MCF 10A (cell line): ENCODE data around the gene IFNL4. TPM values are rescaled to one million over a fixed set of nuclear protein-coding genes. Genes with fewer than 3 reads are reported as not detected.
"Not testable (repeated sequence)": the region's sequence is repeated elsewhere in the genome, so short reads cannot be mapped to it uniquely, and the experiment has no call there.

Experiments
- BruUV-seq: library from RNA; stranded (reverse); fragments of 400-500 nt; replicated peaks from 2 replicates; lab custom pipeline; 2021; lab: Mats Ljungman, UMichigan
- CTCF ChIA-PET: fragments of 300-600 bp; sonication (Branson Sonifier 250); formaldehyde crosslinking; extraction: SDS; loops from one replicate; lab custom pipeline; 2021; ENCODE audit warnings: antibody characterized with exemption, inconsistent platforms; lab: Yijun Ruan, JAX
- POLR2A ChIA-PET: fragments of 300-600, 350-650 bp; sonication (Branson Sonifier 250); formaldehyde crosslinking; extraction: SDS; loops from one replicate; lab custom pipeline; 2020; ENCODE audit warnings: antibody characterized with exemption, inconsistent platforms; lab: Yijun Ruan, JAX
- DNase-seq: peaks from one replicate; pipeline ENCODE4 v3.0.0-alpha.2; 2018; ENCODE audit not compliant: unreplicated experiment
- H3K27ac Mint-ChIP-seq: one replicate; pipeline ENCODE4 v1.8.0; 2022; ENCODE audit warnings: mild to moderate bottlenecking, low read depth, mixed read lengths; ENCODE audit not compliant: unreplicated experiment
- H3K27me3 Mint-ChIP-seq: one replicate; pipeline ENCODE4 v1.8.0; 2022; ENCODE audit warnings: mixed read lengths; ENCODE audit not compliant: insufficient read depth, unreplicated experiment
- H3K36me3 Mint-ChIP-seq: one replicate; pipeline ENCODE4 v1.8.0; 2022; ENCODE audit warnings: mild to moderate bottlenecking, moderate library complexity, mixed read lengths; ENCODE audit not compliant: insufficient read depth, unreplicated experiment
- H3K4me1 Mint-ChIP-seq: one replicate; pipeline ENCODE4 v1.8.0; 2022; ENCODE audit warnings: mixed read lengths; ENCODE audit not compliant: insufficient read depth, unreplicated experiment
- H3K4me3 Mint-ChIP-seq: one replicate; pipeline ENCODE4 v1.8.0; 2022; ENCODE audit warnings: mild to moderate bottlenecking, moderate library complexity, mixed read lengths; ENCODE audit not compliant: unreplicated experiment
- H3K9me3 Mint-ChIP-seq: one replicate; pipeline ENCODE4 v1.8.0; 2022; ENCODE audit warnings: mixed read lengths; ENCODE audit not compliant: unreplicated experiment
- CTCF ChIP-seq: fragments of 200-600 bp; IDR thresholded peaks from one replicate; pipeline ENCODE4 v1.8.0; 2022; ENCODE audit warnings: antibody characterized with exemption, mild to moderate bottlenecking; ENCODE audit not compliant: unreplicated experiment
- intact Hi-C: fragments of 100-400 bp; cut with micrococcal nuclease; formaldehyde crosslinking; loops from 2 replicates; pipeline ENCODE4 v1.14.1; 2022
- total RNA-seq: library from RNA; stranded (reverse); gene quantifications from 2 replicates; pipeline ENCODE4 v1.2.3, GENCODE V29; 2022

Gene IFNL4
- total RNA-seq, 1 experiment from 2014 or later: not detected

GRCh38 chr19:39223703-39224279, 24.9 kb downstream of the IFNL4 start:
- intact Hi-C loops: no loop called here
- TF ChIP-seq CTCF: no peak
- Mint-ChIP-seq H3K27ac (no peak overlapping the region), H3K9me3 (no peaks in the 10 kb centered on the region), H3K27me3 (peaks cover 64% of the 10 kb centered on the region), H3K4me3 (no peak overlapping the region), H3K4me1 (no peaks in the 10 kb centered on the region), H3K36me3 (no peaks in the 10 kb centered on the region)
- BruUV-seq: no TSS peak
- POLR2A ChIA-PET: interaction anchor here (0.7 to 1.1 kb wide), 2 partner anchors 28 to 83 kb away, joined by 3 read pairs; no protein-coding TSS in a partner anchor
- CTCF ChIA-PET: no interaction called here
- DNase-seq: peak; percentile 23

DNA sequence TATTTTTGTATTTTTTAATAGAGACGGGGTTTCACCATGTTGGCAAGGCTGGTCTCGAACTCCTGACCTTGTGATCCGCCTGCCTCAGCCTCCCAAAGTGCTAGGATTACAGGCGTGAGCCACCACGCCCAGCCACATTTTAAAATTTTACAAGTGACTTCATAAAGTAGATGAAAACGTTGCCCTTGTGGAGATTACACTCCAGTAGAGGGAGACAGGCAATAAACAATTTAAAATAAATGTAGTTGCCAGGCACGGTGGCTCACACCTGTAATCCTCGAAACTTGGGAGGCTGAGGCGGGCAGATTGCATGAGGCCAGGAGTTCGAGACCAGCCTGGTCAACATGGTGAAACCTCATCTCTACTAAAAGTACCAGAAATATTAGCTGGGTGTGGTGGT, 29.5 kb downstream of the IFNL4 start:
- H3K4me1 Mint-ChIP-seq, POLR2A ChIA-PET, H3K9me3 Mint-ChIP-seq, H3K27ac Mint-ChIP-seq, H3K4me3 Mint-ChIP-seq, DNase-seq, BruUV-seq, intact Hi-C loops, H3K36me3 Mint-ChIP-seq: not testable (repeated sequence)
- H3K27me3 Mint-ChIP-seq: peaks cover 36% of the 10 kb centered on the region
- CTCF ChIA-PET: interaction anchor here (0.6 kb wide), 1 partner anchor 44 kb away, joined by 4 read pairs; no protein-coding TSS in a partner anchor

GRCh38 chr19:39218230-39219007, 30.2 kb downstream of the IFNL4 start:
- intact Hi-C loops: no loop called here
- DNase-seq: no peak
- no peaks in the 10 kb centered on the region for H3K36me3 Mint-ChIP-seq
- no peak for TF ChIP-seq CTCF
- no peaks in the 10 kb centered on the region for H3K9me3 Mint-ChIP-seq
- ChIA-PET CTCF (no interaction called here), POLR2A (no interaction called here)
- BruUV-seq: no TSS peak
- no peak overlapping the region for H3K4me3 Mint-ChIP-seq
- H3K27ac Mint-ChIP-seq: no peak overlapping the region
- no peaks in the 10 kb centered on the region for H3K4me1 Mint-ChIP-seq
- peaks cover 35% of the 10 kb centered on the region for H3K27me3 Mint-ChIP-seq

GRCh38 chr19:39217094-39217493, 31.6 kb downstream of the IFNL4 start:
- ChIA-PET POLR2A (no interaction called here), CTCF (interaction anchor here (0.6 kb wide), 1 partner anchor 1922 kb away, joined by 4 read pairs; no protein-coding TSS in a partner anchor)
- no peak for DNase-seq
- TF ChIP-seq CTCF: no peak
- H3K9me3 Mint-ChIP-seq: no peaks in the 10 kb centered on the region
- intact Hi-C loops: no loop called here
- no peak overlapping the region for H3K4me3 Mint-ChIP-seq
- BruUV-seq: no TSS peak
- no peaks in the 10 kb centered on the region for H3K36me3 Mint-ChIP-seq
- no peak overlapping the region for H3K27ac Mint-ChIP-seq
- H3K27me3 Mint-ChIP-seq: peaks cover 29% of the 10 kb centered on the region
- no peaks in the 10 kb centered on the region for H3K4me1 Mint-ChIP-seq

DNA sequence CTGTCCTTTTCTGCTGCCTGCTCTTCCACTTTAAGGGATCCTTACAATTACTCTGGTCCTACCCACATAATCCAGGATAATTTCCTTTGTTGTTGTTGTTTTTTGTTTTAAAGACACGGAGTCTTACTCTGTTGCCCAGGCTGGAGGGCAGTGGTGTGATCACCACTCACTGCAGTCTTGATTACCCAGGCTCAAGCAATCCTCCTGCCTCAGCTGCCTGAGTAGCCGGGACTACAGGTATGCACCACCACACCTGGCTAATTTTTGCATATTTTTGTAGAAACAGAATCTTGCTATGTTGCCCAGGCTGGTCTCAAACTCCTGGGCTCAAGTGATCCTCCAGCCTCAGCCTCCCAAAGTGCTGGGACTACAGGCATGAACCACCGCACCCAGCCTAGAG, 33.3 kb downstream of the IFNL4 start:
- H3K4me3 Mint-ChIP-seq, POLR2A ChIA-PET, H3K36me3 Mint-ChIP-seq, BruUV-seq, intact Hi-C loops, H3K27ac Mint-ChIP-seq, H3K9me3 Mint-ChIP-seq, H3K4me1 Mint-ChIP-seq, DNase-seq: not testable (repeated sequence)
- H3K27me3 Mint-ChIP-seq: peaks cover 12% of the 10 kb centered on the region
- CTCF ChIA-PET: interaction anchor here (0.6 to 1.6 kb wide), 3 partner anchors 55 to 93 kb away, joined by 3 read pairs; no protein-coding TSS in a partner anchor
